ENCODE data around the gene NECTIN1. TPM values are rescaled to one million over a fixed set of nuclear protein-coding genes. Genes with fewer than 3 reads are reported as not detected.

NECTIN1 gene
- total RNA-seq, 1 donor from 2014 or later = 62.9 TPM

GRCh38 chr11:119758291-119758690 is 29.3 kb upstream of the NECTIN1 start:
- Mint-ChIP-seq H3K36me3 (no peaks in the 10 kb centered on the region), H3K27me3 (peaks cover 14% of the 10 kb centered on the region), H3K4me3 (no peak overlapping the region), H3K4me1 (ENCODE audit: unreplicated experiment) (no peaks in the 10 kb centered on the region), H3K9me3 (no peaks in the 10 kb centered on the region), H3K27ac (no peak overlapping the region)
- DNase-seq (ENCODE audit: extremely low spot score, unreplicated experiment) = no peak
- no peak for TF ChIP-seq CTCF (conservative IDR thresholded peaks at IDR 0.05)

- no peaks in the 10 kb centered on the region for H3K36me3 Mint-ChIP-seq
- no peaks in the 10 kb centered on the region for H3K9me3 Mint-ChIP-seq
- H3K4me3 Mint-ChIP-seq = no peak overlapping the region
- no peak for TF ChIP-seq CTCF (conservative IDR thresholded peaks at IDR 0.05)
- H3K4me1 Mint-ChIP-seq (ENCODE audit: unreplicated experiment) = no peaks in the 10 kb centered on the region
- no peak for DNase-seq (ENCODE audit: extremely low spot score, unreplicated experiment)
- H3K27me3 Mint-ChIP-seq = peaks cover 20% of the 10 kb centered on the region
- H3K27ac Mint-ChIP-seq = no peak overlapping the region
Measured at GRCh38 chr11:119757378-119757777, 28.4 kb upstream of the NECTIN1 start.

GRCh38 chr11:119756169-119756865 is 27.3 kb upstream of the NECTIN1 start:
- Mint-ChIP-seq H3K27ac (no peak overlapping the region), H3K4me1 (ENCODE audit: unreplicated experiment) (no peaks in the 10 kb centered on the region), H3K36me3 (no peaks in the 10 kb centered on the region), H3K9me3 (no peaks in the 10 kb centered on the region), H3K27me3 (peaks cover 23% of the 10 kb centered on the region), H3K4me3 (no peak overlapping the region)
- DNase-seq (ENCODE audit: extremely low spot score, unreplicated experiment) = no peak
- TF ChIP-seq CTCF (conservative IDR thresholded peaks at IDR 0.05) = no peak

GRCh38 chr11:119755356-119756071 is 26.5 kb upstream of the NECTIN1 start:
- no peaks in the 10 kb centered on the region for H3K9me3 Mint-ChIP-seq
- no peak for TF ChIP-seq CTCF (conservative IDR thresholded peaks at IDR 0.05)
- H3K36me3 Mint-ChIP-seq = no peaks in the 10 kb centered on the region
- H3K4me3 Mint-ChIP-seq = no peak overlapping the region
- H3K27me3 Mint-ChIP-seq = peaks cover 23% of the 10 kb centered on the region
- H3K27ac Mint-ChIP-seq = no peak overlapping the region
- H3K4me1 Mint-ChIP-seq (ENCODE audit: unreplicated experiment) = no peaks in the 10 kb centered on the region
- no peak for DNase-seq (ENCODE audit: extremely low spot score, unreplicated experiment)

GRCh38 chr11:119754656-119755355 is 25.8 kb upstream of the NECTIN1 start:
- peaks cover 23% of the 10 kb centered on the region for H3K27me3 Mint-ChIP-seq
- no peak overlapping the region for H3K4me3 Mint-ChIP-seq
- H3K9me3 Mint-ChIP-seq = no peaks in the 10 kb centered on the region
- DNase-seq (ENCODE audit: extremely low spot score, unreplicated experiment) = no peak
- H3K27ac Mint-ChIP-seq = no peak overlapping the region
- no peaks in the 10 kb centered on the region for H3K36me3 Mint-ChIP-seq
- no peaks in the 10 kb centered on the region for H3K4me1 Mint-ChIP-seq (ENCODE audit: unreplicated experiment)
- TF ChIP-seq CTCF (conservative IDR thresholded peaks at IDR 0.05) = no peak

Measured in type B pancreatic cell (in vitro differentiated cells).